K562 (cell line): ENCODE data around the gene NT5C. TPM values are rescaled to one million over a fixed set of nuclear protein-coding genes. Genes with fewer than 3 reads are reported as not detected.

Experiments used
- ATAC-seq: fragments of 200-7000 bp; cut with Tn5 transposase; 3 replicates; pipeline ENCODE4 v1.9.1; 2020; ENCODE audit warnings: moderate library complexity
- BruUV-seq: library from RNA; stranded (reverse); fragments of 400-500 nt; replicated peaks from 2 replicates; lab custom pipeline; 2021; lab: Mats Ljungman, UMichigan
- CTCF ChIA-PET: fragments of 300-600 bp; formaldehyde crosslinking; extraction: SDS; loops from one replicate; lab custom pipeline; 2021; ENCODE audit warnings: low intra/inter-chr PET ratio; lab: Yijun Ruan, JAX
- POLR2A ChIA-PET: fragments of 300-600, 350-650 bp; sonication (Branson Sonifier 250); formaldehyde crosslinking; extraction: SDS; loops from one replicate; lab custom pipeline; 2021; ENCODE audit warnings: antibody characterized with exemption, inconsistent platforms; lab: Yijun Ruan, JAX
- DNase-seq, 4 experiments: peaks; one replicate each; pipeline versions ENCODE4 v3.0.0 to v3.0.0-alpha.2; 2011 to 2018; ENCODE audit warnings: low spot score in 3 of 4, mixed read lengths in 3 of 4; ENCODE audit errors: extremely low read depth in 1 of 4
- FAIRE-seq: peaks from 2 replicates; lab custom pipeline; 2011; peaks lifted over from hg19 to GRCh38; lab: Jason Lieb, UNC
- H2AFZ ChIP-seq: 2 replicates; pipeline ENCODE4 v1.6.0; 2011; ENCODE audit warnings: low read depth, low read length, control low read depth, inconsistent platforms
- H3K27ac ChIP-seq: fragments of 200-600 bp; 3 replicates; pipeline ENCODE4 v1.8.0; 2011; ENCODE audit warnings: low read depth, mild to moderate bottlenecking, control low read depth, inconsistent platforms, low read length, moderate library complexity, mixed read lengths; ENCODE audit errors: extremely low read depth
- H3K27me3 ChIP-seq, 2 experiments: fragments of 300-600 bp in 1 of 2; 2 replicates in 1 of 2; 3 replicates in 1 of 2; pipeline versions ENCODE4 v1.6.0 to v1.8.0; 2011; ENCODE audit warnings: inconsistent platforms in 2 of 2, low read length in 2 of 2, mild to moderate bottlenecking in 1 of 2, mixed read lengths in 1 of 2, moderate library complexity in 1 of 2; ENCODE audit not compliant: control insufficient read depth in 2 of 2, insufficient read depth in 2 of 2
- H3K36me3 ChIP-seq: fragments of 300-600 bp; 3 replicates; pipeline ENCODE4 v1.8.0; 2011; ENCODE audit warnings: mild to moderate bottlenecking, low read length, inconsistent platforms; ENCODE audit not compliant: control insufficient read depth, insufficient read depth
- H3K4me1 ChIP-seq, 2 experiments: fragments of 200-600 bp in 1 of 2; replicated peaks in 1 of 2; 2 replicates in 1 of 2; 3 replicates in 1 of 2; pipeline versions ENCODE4 v1.5.1 to v1.8.0; 2011; ENCODE audit warnings: inconsistent platforms in 2 of 2, low read length in 2 of 2, mild to moderate bottlenecking in 1 of 2, mixed read lengths in 1 of 2, moderate library complexity in 1 of 2; ENCODE audit not compliant: control insufficient read depth in 2 of 2, insufficient read depth in 2 of 2
- H3K4me2 ChIP-seq: 2 replicates; pipeline ENCODE4 v1.6.1; 2011; ENCODE audit warnings: low read length, control low read depth, inconsistent platforms, mixed read lengths; ENCODE audit not compliant: insufficient read depth
- H3K4me3 ChIP-seq: fragments of 200-600 bp; sonication (generic), shearing (Covaris generic); 2 replicates; pipeline ENCODE4 v1.5.1; 2016; ENCODE audit warnings: control low read depth, inconsistent platforms
- H3K79me2 ChIP-seq: fragments of 200-600 bp; 3 replicates; pipeline ENCODE4 v1.8.0; 2011; ENCODE audit warnings: low read length, inconsistent platforms; ENCODE audit not compliant: control insufficient read depth, insufficient read depth
- H3K9ac ChIP-seq, 2 experiments: 2 replicates each; pipeline versions ENCODE4 v1.6.0 to v1.6.1; 2011; ENCODE audit warnings: low read depth in 2 of 2, low read length in 2 of 2, control low read depth in 1 of 2, inconsistent platforms in 1 of 2, mild to moderate bottlenecking in 1 of 2, mixed read lengths in 1 of 2; ENCODE audit not compliant: insufficient read depth in 1 of 2
- H3K9me1 ChIP-seq: one replicate; pipeline ENCODE4 v1.6.0; 2011; ENCODE audit warnings: inconsistent platforms, mild to moderate bottlenecking, low read length, moderate library complexity; ENCODE audit not compliant: control insufficient read depth, insufficient read depth
- H3K9me3 ChIP-seq: replicated peaks from 2 replicates; pipeline ENCODE4 v1.5.1; 2011; ENCODE audit warnings: low read depth, low read length, inconsistent platforms; ENCODE audit not compliant: control insufficient read depth, insufficient read depth
- H4K20me1 ChIP-seq: replicated peaks from 2 replicates; pipeline ENCODE4 v1.6.1; 2011; ENCODE audit warnings: low read length, inconsistent platforms, mixed read lengths; ENCODE audit not compliant: control insufficient read depth, insufficient read depth
- BHLHE40 ChIP-seq: IDR thresholded peaks from 2 replicates; pipeline ENCODE4 v1.6.1; 2011; ENCODE audit warnings: low read length, improper control_type of control experiment
- HCFC1 ChIP-seq: IDR thresholded peaks from 2 replicates; pipeline ENCODE4 v1.6.1; 2012; ENCODE audit warnings: low read depth, low read length, improper control_type of control experiment
- HLTF ChIP-seq: fragments of 450-650 bp; IDR thresholded peaks from 2 replicates; pipeline ENCODE4 v1.6.1; 2016
- KLF1 ChIP-seq: fragments of 450-650 bp; IDR thresholded peaks from 2 replicates; pipeline ENCODE4 v1.6.1; 2016; ENCODE audit warnings: missing genetic modification characterization, missing compliant biosample characterization
- MAFF ChIP-seq: IDR thresholded peaks from 2 replicates; pipeline ENCODE4 v1.6.1; 2012; ENCODE audit warnings: low read length, improper control_type of control experiment
- NONO ChIP-seq, 2 experiments: fragments of 200-400 bp in 1 of 2; fragments of 450-650 bp in 1 of 2; formaldehyde crosslinking in 1 of 2; IDR thresholded peaks; 2 replicates each; pipeline ENCODE4 v1.6.1; 2017; ENCODE audit warnings: low read depth in 2 of 2, mild to moderate bottlenecking in 2 of 2, moderate library complexity in 2 of 2, low read length in 1 of 2
- POLR2G ChIP-seq: fragments of 200-400 bp; formaldehyde crosslinking; IDR thresholded peaks from 2 replicates; pipeline ENCODE4 v1.6.1; 2017; ENCODE audit warnings: low read depth, mild to moderate bottlenecking, antibody characterized with exemption, low read length, moderate library complexity
- RBFOX2 ChIP-seq: fragments of 200-400 bp; formaldehyde crosslinking; IDR thresholded peaks from 2 replicates; pipeline ENCODE4 v1.6.1; 2017; ENCODE audit warnings: low read depth, mild to moderate bottlenecking, low read length, moderate library complexity
- RBM22 ChIP-seq: fragments of 200-400 bp; formaldehyde crosslinking; IDR thresholded peaks from 2 replicates; pipeline ENCODE4 v1.6.1; 2018; ENCODE audit warnings: low read length, low read depth; ENCODE audit not compliant: poor library complexity, severe bottlenecking
- SUPT5H ChIP-seq: fragments of 450-650 bp; IDR thresholded peaks from 2 replicates; pipeline ENCODE4 v1.6.1; 2016
- TEAD4 ChIP-seq, 2 experiments: sonication (generic) in 1 of 2; formaldehyde crosslinking in 1 of 2; IDR thresholded peaks; 2 replicates each; pipeline versions ENCODE4 v1.6.1 to v1.8.0; 2012 to 2022; ENCODE audit warnings: borderline replicate concordance in 1 of 2, inconsistent platforms in 1 of 2, low read length in 1 of 2, mild to moderate bottlenecking in 1 of 2, missing genetic modification reagents in 1 of 2
- U2AF1 ChIP-seq: fragments of 200-400 bp; formaldehyde crosslinking; optimal IDR thresholded peaks from 2 replicates; pipeline ENCODE3; 2017; ENCODE audit warnings: mild to moderate bottlenecking, low read depth, low read length, moderate library complexity
- ZFX ChIP-seq: sonication (generic); formaldehyde crosslinking; IDR thresholded peaks from 2 replicates; pipeline ENCODE4 v1.8.0; 2022; ENCODE audit warnings: mild to moderate bottlenecking, missing genetic modification reagents, moderate library complexity
- ZNF740 ChIP-seq, 3 experiments: fragments of 200-800 bp in 1 of 3; sonication (Bioruptor generic) in 1 of 3; sonication (generic) in 1 of 3; formaldehyde crosslinking in 1 of 3; IDR thresholded peaks; 2 replicates each; pipeline versions ENCODE4 v1.6.1 to v1.8.0; 2016 to 2022; ENCODE audit warnings: mild to moderate bottlenecking in 2 of 3, missing compliant biosample characterization in 2 of 3, missing genetic modification characterization in 2 of 3, missing genetic modification reagents in 1 of 3
- WGBS: fragments of 100-300 bp; shearing (Covaris generic); methylation state at CpG from one replicate; pipeline ENCODE4 v1.1.6; 2016; ENCODE audit warnings: low coverage, mixed read lengths; ENCODE audit not compliant: insufficient coverage; ENCODE audit errors: missing lambda C conversion rate; 5-methylcytosine and 5-hydroxymethylcytosine counted together
- in situ Hi-C: fragments of 300-500 bp; cut with MboI; formaldehyde crosslinking; loops from 4 replicates; pipeline ENCODE4 v1.15.0; 2018; ENCODE audit warnings: inconsistent platforms, mixed read lengths
- intact Hi-C: fragments of 100-400 bp; cut with micrococcal nuclease; formaldehyde crosslinking; loops from 2 replicates; pipeline ENCODE4 v1.14.2; 2022
- polyA plus RNA-seq, 8 experiments: library from polyadenylated mRNA; depleted of rRNA in 4 of 8; stranded (reverse) in 5 of 8; unstranded in 3 of 8; fragments of >200 nt; fragmentation: Nextera tagmentation in 2 of 8; fragmentation: Illumina TruSeq in 1 of 8; extraction: Ambion mirVana in 2 of 8; extraction: Trizol in 1 of 8; gene quantifications; 2 replicates each; pipeline versions ENCODE4 v1.2.1 to v1.2.3, GENCODE V29; 2011 to 2014; ENCODE audit warnings: inconsistent platforms in 1 of 8, missing spikeins in 1 of 8
- total RNA-seq, 7 experiments: library from RNA; depleted of rRNA in 6 of 7; stranded (reverse); fragments of >200 nt in 6 of 7; fragmentation: Illumina TruSeq in 2 of 7; extraction: Trizol in 2 of 7; gene quantifications; 2 replicates each; pipeline versions ENCODE4 v1.2.1 to v1.2.3, GENCODE V29; 2011 to 2021; ENCODE audit warnings: low replicate concordance in 1 of 7
- TF ChIP-seq, protein P1 (sequence below): sonication (generic); formaldehyde crosslinking; IDR thresholded peaks from 2 replicates; pipeline ENCODE4 v1.8.0; 2022; ENCODE audit warnings: missing genetic modification reagents, mild to moderate bottlenecking, borderline replicate concordance

Gene NT5C
- total and polyA plus RNA-seq, 9 of the 15 experiments (the other 6 are each of a cell fraction or from before 2014, with no cell fraction given), result 2.9 to 205 (median 45.0) TPM

- 2% methylated on average over 6 of the region's 6 CpGs for WGBS
- Histone ChIP-seq H3K36me3 (peaks cover 35% of the 10 kb centered on the region), H2AFZ (no peak overlapping the region), H3K27ac (peak overlapping the region; percentile 94), H3K4me1 (peaks cover 15 to 20% of the 10 kb centered on the region in 2 experiments), H3K4me2 (peak overlapping the region; percentile 95), H4K20me1 (peaks cover 11% of the 10 kb centered on the region; the same call in 1 of the 2 replicates), H3K9me1 (no peaks in the 10 kb centered on the region), H3K27me3 (no peaks in the 10 kb centered on the region), H3K79me2 (peaks cover 73% of the 10 kb centered on the region), H3K9ac (peak overlapping the region in 1 of 2 experiments; percentile 94; a peak in 3 of 4 replicates), H3K4me3 (peak overlapping the region; percentile 98), H3K9me3 (no peaks in the 10 kb centered on the region)
- intact Hi-C loops (loop anchor here (5.0 kb wide), 1 partner anchor 50 kb away; no protein-coding TSS in a partner anchor), in situ Hi-C loops (no loop called here)
- ChIA-PET CTCF (interaction anchor here (0.6 kb wide), 1 partner anchor 92 kb away, joined by 4 read pairs; no protein-coding TSS in a partner anchor), POLR2A (interaction anchor here (0.9 to 1.1 kb wide), 3 partner anchors 18 to 95 kb away, joined by 3 to 4 read pairs (median 3); no protein-coding TSS in a partner anchor)
- TSS peak; percentile 53 for BruUV-seq
- ATAC-seq (no peak), FAIRE-seq (no peak), DNase-seq (no peak)
- TF ChIP-seq ZNF740 (CRISPR knock-in tag; IDR thresholded peaks at IDR 0.05), result no peak
- TF ChIP-seq ZNF740 (tag; IDR thresholded peaks at IDR 0.05), result no peak
- TF ChIP-seq RBFOX2, result peak; percentile 37; the same call in 1 of the 2 replicates
- TF ChIP-seq MAFF, result no peak
- 0 out of 2 replicates have a peak, but pooled peaks have one; percentile 34 for TF ChIP-seq TEAD4 (IDR thresholded peaks at IDR 0.05; ENCODE audit: low read length)
- no peak for TF ChIP-seq TEAD4 (CRISPR knock-in tag; IDR thresholded peaks at IDR 0.05; ENCODE audit: borderline replicate concordance)
- TF ChIP-seq, protein P1, sequence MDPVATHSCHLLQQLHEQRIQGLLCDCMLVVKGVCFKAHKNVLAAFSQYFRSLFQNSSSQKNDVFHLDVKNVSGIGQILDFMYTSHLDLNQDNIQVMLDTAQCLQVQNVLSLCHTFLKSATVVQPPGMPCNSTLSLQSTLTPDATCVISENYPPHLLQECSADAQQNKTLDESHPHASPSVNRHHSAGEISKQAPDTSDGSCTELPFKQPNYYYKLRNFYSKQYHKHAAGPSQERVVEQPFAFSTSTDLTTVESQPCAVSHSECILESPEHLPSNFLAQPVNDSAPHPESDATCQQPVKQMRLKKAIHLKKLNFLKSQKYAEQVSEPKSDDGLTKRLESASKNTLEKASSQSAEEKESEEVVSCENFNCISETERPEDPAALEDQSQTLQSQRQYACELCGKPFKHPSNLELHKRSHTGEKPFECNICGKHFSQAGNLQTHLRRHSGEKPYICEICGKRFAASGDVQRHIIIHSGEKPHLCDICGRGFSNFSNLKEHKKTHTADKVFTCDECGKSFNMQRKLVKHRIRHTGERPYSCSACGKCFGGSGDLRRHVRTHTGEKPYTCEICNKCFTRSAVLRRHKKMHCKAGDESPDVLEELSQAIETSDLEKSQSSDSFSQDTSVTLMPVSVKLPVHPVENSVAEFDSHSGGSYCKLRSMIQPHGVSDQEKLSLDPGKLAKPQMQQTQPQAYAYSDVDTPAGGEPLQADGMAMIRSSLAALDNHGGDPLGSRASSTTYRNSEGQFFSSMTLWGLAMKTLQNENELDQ (CRISPR knock-in tag), result no peak
- peak; percentile 54 for TF ChIP-seq U2AF1
- no peak for TF ChIP-seq HLTF
- TF ChIP-seq NONO (IDR thresholded peaks at IDR 0.05; ENCODE audit: low read depth in 2 of 2, low read length in 1 of 2), result peak in 1 of 2 experiments; percentile 56; a peak in 2 of 4 replicates
- TF ChIP-seq ZFX, result no peak; the same call in 1 of the 2 replicates
- TF ChIP-seq RBM22, result peak; percentile 50
- no peak for TF ChIP-seq HCFC1
- no peak for TF ChIP-seq POLR2G
- TF ChIP-seq BHLHE40, result no peak
- TF ChIP-seq SUPT5H, result no peak
- no peak for TF ChIP-seq KLF1 (tag)
Measured at GRCh38 chr17:75152523-75152921, 21.0 kb upstream of the NT5C start.
